ENCODE measurements around the gene ZBTB24.
"Not testable (repeated sequence)": the region's sequence is repeated elsewhere in the genome, so short reads cannot be mapped to it uniquely, and the experiment has no call there.

The ZBTB24 gene

DNA sequence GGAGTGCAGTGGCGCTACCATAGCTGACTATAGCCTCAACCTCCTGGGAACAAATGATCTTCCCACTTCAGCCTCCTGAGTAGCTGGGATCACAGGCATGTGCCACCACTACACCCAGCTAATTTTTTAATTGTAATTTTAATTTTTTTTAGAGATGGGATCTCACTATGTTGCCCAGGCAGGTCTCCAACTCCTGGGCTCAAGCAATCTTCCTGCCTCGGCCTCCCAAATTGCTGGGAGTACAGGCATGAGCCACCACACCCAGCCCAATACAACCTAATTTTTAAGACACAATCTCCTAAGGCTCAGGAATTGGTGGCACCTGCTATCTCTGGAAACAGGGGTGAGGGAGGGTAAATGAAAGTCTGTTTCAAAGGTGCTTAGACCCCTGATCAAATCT lies 5.8 kb downstream of the ZBTB24 start:
- no peak for DNase-seq
- in situ Hi-C loops (cut with HindIII; ENCODE audit: low pct_ligation_motif_present, low pct_unique_long_range_greater_than_20kb, low sequenced_read_pairs) = no loop called here

DNA sequence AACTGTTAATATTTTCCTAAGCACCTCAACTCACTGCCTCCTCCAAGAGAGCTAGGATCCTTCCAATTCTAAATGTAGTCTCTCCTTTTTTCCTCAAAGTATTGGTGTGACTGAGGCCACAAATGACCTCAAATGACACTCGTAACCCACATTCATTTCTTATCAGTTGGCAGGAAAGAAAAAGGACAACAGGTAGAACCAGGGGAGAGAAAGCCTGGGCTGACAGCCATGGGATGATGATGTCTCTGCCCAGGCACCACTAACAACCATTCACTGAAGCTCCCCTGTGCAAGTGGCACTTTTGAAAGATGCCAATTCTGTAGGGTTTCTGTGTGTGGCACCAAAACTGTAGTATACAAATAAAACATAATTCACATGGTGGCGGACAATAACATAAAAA lies 7.4 kb downstream of the ZBTB24 start:
- in situ Hi-C loops (cut with HindIII; ENCODE audit: low pct_ligation_motif_present, low pct_unique_long_range_greater_than_20kb, low sequenced_read_pairs) = no loop called here
- no peak for DNase-seq

DNA sequence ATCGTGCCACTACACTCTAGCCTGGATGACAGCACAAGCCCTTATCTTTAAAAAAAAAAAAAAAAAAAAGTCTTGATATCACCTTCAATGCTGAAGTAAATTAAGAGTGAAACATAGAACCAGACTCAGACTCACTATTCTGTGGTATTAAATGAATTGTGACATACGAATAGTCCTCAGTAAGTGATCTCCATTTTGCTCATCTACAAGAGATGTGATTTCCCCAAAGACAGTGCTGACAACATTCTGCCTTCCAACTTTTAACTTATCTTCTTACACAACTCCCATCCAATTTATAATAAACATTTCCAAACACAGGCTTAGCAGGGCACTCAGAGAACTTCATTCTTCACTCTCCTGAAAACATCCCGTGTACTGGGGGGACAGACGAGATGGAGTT lies 8.0 kb downstream of the ZBTB24 start:
- DNase-seq = no peak
- in situ Hi-C loops (cut with HindIII; ENCODE audit: low pct_ligation_motif_present, low pct_unique_long_range_greater_than_20kb, low sequenced_read_pairs) = no loop called here

DNA sequence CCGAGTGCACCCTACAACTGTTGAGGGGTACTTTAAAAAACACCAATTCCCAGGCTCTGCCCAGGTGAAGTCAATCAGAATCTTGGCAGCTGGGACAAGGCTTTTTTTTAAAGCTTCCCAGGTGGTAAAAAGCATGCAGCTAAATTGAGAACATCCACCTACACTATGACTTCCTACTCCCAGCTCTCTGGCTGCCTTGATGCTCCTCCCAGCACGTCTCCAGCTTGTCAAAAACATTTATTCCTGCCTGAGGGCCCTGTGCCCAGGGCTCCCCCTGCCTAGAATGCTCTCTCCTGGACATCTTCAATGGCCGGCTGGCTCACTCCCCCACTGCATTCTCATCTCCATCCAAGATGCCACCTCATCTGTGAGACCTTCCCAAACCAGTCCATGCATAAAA lies 9.9 kb downstream of the ZBTB24 start:
- DNase-seq = no peak
- in situ Hi-C loops (cut with HindIII; ENCODE audit: low pct_ligation_motif_present, low pct_unique_long_range_greater_than_20kb, low sequenced_read_pairs) = no loop called here

DNA sequence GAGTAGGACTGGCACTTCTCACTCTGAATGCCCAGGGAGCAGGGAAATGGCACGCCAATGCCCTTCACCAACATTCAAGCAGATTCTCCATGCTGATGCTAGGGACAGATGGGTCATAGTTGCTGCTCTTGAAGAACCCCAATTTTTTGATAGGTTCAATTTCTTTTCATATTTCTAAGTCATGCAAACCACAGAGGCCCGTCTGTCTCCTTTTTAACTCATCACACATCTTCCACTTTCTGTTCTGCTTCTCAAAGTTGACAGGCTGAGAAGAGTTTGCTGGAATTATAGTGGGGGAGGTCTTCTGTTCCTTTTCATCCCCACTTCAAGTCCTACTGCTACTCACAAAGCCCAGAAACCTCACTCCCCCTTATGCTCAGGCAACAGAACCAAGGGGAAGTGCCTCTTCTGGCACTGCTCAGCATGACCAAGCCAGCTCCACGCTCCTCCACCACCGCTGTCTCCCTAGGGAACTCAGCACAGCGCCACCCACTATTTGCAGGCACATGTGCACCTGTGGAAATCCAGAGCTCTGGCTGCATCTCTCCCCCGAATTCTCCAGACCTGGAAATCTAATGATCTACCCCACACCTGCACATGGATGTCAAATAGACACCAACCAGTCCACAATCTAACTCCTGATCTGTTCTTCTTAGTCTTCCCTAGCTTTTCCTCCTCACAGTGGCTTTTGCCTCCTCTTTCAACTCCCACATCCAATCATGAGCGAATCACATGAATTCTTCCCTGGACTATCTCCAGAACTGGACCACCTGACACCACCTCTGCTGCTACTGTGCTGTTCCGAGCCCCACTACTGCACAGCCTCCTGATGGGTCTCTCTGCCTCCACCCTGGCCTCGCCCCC lies 10.7 kb downstream of the ZBTB24 start:
- in situ Hi-C loops (cut with HindIII; ENCODE audit: low pct_ligation_motif_present, low pct_unique_long_range_greater_than_20kb, low sequenced_read_pairs) = no loop called here
- DNase-seq = no peak

DNA sequence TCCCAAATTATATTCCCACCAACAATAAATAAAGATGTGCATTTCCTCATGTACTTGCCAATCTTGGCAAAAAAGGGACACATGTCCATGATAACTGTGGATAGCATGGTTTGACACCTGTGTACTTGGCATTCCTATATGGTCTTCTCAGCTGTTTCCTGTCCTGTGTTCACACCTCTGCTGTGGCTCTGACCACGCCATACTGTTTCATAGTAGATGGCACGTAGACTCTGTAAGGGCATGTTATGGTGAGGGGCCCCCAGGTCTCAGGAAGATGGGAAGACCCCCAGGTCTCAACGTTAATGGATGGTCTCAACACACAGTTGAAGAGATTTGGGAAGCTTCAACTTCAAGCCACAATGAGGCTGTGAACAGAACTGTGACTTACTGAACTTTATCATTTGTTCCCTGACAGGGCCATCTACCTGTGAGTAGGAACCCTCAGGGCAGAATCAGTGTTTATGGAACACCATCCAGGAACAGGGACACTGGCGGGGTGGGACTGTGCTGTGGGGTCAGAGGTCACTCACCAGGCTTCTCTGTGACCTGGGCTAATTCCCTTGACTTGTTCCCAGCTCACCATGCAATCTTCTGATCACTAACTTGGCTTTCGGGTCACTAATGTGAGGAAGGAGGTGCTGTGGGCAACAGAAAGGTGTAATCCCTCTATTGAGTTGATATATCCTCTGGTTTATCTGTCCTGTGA lies 11.8 kb downstream of the ZBTB24 start:
- in situ Hi-C loops (cut with HindIII; ENCODE audit: low pct_ligation_motif_present, low pct_unique_long_range_greater_than_20kb, low sequenced_read_pairs) = no loop called here
- no peak for DNase-seq

DNA sequence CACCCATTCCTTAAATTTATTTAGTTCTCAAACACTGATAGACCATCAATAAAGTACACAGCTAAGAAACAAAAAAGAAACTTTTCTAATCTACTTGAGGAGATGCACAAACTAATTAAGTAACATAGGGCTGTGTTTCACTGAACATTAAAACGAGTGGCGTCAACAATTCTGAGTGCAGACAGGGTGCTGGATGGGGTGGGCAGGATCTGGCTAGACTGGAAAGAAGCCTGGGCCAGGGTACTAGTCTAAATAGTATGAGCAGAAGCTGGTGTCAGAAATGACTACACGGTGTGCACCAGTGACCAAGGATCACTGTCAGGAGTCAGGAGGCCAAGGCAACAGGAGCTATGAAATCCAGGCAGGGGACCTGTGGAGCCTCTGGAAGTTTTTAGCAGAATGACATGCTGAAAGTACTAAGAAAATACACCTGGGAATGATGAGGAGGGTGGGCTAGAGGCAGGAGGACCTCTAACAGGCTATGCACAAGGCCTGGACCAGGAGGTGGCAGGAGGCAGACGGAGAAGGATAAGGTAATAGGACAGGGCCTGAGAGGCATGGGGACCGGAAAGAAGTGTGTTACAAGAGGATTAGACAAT lies 13.3 kb downstream of the ZBTB24 start:
- in situ Hi-C loops (cut with HindIII; ENCODE audit: low pct_ligation_motif_present, low pct_unique_long_range_greater_than_20kb, low sequenced_read_pairs) = no loop called here
- no peak for DNase-seq

DNA sequence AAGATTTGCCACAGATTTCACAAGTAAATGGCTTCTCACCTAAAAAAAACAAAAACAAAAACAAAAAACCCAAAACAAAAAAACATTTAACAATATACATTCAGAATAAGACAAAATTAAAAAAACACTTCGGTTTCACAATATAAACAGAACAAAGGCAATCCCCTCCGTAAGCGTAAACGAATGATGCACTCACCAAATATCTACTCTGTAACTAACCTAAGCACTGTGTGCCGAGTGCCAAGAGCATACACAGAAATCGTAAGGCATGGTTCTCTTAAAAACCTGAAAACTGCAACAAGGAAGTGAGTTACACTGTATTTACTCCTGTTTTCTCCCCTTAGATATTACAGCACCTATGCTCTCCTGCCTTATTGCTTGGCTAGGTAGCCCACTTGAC lies 15.3 kb downstream of the ZBTB24 start:
- in situ Hi-C loops (cut with HindIII; ENCODE audit: low pct_ligation_motif_present, low pct_unique_long_range_greater_than_20kb, low sequenced_read_pairs) = no loop called here
- no peak for DNase-seq

DNA sequence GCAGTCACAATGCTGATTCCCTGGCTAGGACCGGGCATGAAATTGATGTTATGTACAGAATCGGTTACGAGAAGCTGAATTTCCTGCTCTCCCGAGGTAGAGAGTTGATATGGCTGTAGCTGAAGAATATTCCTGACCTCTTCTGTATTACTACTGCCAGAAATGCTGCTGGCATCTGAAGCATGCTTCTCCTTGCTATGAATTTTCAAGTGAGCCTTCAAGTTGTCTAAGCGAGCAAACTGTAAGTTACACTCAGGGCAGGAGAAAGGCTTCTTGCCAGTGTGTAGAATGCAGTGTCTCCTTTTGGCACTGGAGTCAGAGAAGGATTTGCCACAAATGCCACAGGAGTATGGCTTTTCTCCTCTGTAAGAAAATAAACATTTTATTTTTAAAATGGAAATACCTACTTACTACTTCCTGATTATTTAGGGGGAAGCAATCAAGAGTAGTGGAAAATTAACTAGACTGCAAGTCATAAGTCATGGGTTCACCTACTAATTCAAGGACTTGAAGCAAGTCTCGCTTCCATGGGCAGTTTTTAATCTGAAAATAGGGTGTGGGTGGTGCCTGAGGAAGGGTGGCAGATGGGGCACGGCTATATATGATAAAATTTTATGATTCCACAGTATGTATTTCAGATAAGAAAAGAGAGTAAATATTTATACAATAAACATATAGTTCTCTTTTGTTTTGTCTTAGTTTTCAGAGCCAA lies 16.7 kb downstream of the ZBTB24 start:
- DNase-seq = no peak
- in situ Hi-C loops (cut with HindIII; ENCODE audit: low pct_ligation_motif_present, low pct_unique_long_range_greater_than_20kb, low sequenced_read_pairs) = no loop called here

DNA sequence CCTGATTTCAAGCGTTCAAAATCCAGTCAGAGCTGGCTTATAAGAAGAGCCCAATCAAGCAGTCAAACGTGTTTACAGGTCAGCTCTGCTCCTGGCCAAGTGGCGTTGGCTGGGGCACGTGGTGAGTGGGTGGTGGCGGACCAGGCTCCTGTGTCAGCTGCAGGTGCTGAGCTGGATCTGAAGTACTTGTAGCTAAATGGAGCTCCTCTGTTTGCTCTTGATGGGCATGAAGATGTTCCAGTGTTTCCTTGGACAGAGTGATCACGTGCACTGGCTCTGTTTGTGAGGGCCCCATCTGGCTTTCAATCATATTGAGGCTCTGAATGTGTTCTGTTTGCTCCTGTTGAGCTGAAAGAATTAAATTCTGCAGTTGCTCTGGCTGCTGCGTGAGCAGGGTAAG lies 17.2 kb downstream of the ZBTB24 start:
- DNase-seq = no peak
- in situ Hi-C loops (cut with HindIII; ENCODE audit: low pct_ligation_motif_present, low pct_unique_long_range_greater_than_20kb, low sequenced_read_pairs) = no loop called here

DNA sequence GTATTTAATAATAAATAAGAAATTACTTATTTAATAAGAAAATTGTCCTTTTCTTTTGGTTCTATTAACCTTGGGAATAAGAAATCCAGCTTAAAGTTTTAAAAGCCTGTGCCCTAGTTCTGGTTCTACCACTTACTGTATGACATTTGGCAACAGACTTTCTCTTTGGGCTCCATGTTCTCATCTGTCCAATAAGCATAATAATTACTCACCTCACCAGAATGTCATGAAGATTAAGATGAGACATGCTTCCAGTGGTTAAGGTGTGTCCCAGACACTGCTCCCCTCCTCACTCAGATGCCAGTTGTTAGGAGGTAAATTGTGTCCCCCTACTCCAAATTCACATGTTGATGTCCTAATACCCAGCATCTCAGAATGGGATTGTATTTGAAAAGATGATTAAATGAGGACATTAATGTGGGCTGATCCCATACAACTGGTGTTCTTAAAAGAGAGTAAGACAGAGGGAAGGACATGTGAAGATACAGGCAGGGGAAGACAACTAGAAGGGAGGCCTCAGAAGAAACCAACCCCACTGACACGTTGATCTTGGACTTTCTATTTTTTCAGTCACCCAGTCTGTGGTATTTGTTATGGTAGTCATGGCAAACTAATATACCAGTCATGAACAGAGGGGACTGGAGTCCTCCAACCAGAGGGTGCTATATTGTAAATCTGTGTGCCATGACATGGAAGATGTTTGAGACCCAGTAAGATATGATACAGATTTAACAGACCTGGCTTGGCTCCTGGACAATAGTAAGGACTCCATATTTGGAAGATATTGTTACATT lies 21.1 kb downstream of the ZBTB24 start:
- in situ Hi-C loops (cut with HindIII; ENCODE audit: low pct_ligation_motif_present, low pct_unique_long_range_greater_than_20kb, low sequenced_read_pairs) = no loop called here
- DNase-seq = no peak

DNA sequence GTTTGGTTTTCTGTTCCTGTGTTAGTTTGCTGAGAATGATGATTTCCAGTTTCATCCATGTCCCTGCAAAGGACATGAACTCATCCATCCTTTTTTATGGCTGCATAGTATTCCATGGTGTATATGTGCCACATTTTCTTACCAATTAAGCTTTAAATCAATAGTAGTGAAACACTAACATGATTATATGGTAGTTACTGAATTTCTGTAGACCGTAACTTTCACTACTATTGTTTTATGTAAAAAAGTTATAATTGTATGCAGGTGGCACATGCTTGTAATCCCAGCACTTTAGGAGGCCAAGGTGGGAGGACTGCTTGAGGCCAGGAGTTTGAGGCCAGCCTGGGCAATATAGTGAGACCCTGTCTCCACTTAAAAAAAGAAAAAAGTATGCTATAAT lies 21.8 kb downstream of the ZBTB24 start:
- in situ Hi-C loops (cut with HindIII; ENCODE audit: low pct_ligation_motif_present, low pct_unique_long_range_greater_than_20kb, low sequenced_read_pairs); DNase-seq: not testable (repeated sequence)

DNA sequence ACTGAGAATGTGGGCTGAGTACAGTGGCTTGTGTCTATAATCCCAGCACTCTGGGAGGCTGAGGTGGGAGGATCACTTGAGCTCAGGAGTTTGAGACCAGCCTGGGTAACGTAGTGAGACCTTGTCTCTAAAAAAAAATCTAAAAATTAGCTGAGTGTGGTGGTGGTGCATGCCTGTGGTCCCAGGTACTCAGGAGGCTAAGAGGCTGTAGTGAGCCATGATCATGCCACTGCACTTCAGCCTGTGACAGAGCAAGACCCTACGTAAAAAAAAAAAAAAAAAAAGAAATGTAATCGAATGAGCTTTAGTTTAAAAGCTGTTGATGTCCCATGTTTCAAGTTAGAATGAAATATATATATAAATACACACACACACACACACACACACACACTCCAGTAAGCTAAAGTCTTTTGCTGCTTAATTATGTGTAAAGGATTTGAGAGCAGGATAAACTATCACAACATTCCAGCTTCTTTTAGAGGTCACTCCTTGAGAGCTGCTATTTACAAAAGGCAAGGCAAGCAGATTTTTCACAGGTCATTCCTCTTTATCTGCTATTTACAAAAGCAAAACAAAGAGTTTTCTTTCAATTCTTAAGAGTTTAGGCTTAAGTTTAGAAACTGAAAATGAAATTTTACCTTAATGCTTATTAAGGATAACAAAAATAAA lies 22.7 kb downstream of the ZBTB24 start:
- in situ Hi-C loops (cut with HindIII; ENCODE audit: low pct_ligation_motif_present, low pct_unique_long_range_greater_than_20kb, low sequenced_read_pairs) = no loop called here
- no peak for DNase-seq

DNA sequence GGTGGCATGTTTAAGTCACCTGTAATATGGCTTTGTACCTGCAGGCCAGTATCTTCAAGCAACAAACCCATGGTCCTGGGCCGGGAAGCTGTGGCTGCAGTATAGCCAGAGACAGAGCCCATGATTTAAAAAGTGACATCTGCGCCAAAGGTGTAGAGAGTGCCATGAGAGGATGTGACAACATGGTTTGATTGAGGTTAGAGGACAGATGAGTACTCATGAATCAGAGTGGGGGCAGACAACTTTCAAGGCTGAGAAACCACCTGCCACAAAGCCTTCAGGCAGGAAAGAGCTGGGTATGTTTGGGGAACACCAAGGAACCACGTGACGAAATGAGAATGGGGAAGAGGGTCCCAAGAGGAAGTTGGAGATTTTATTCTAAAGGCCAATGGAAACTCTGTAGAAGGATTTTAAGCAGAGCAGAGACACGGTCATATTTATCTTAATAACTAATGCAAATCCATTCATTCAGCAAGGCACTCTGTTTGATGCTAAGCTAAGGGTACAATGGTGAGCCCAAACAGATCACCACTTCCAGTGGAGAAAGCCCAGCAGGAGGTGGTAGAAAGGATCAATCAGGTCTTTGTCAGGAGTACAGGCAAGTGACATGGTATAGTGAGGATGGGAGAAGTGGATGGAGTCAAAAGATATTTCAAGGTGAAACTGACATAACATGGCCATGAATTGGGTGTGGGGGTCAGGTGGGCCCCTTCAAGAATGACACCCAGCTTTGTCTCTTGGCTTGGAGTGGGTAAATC lies 24.1 kb downstream of the ZBTB24 start:
- in situ Hi-C loops (cut with HindIII; ENCODE audit: low pct_ligation_motif_present, low pct_unique_long_range_greater_than_20kb, low sequenced_read_pairs) = no loop called here

DNA sequence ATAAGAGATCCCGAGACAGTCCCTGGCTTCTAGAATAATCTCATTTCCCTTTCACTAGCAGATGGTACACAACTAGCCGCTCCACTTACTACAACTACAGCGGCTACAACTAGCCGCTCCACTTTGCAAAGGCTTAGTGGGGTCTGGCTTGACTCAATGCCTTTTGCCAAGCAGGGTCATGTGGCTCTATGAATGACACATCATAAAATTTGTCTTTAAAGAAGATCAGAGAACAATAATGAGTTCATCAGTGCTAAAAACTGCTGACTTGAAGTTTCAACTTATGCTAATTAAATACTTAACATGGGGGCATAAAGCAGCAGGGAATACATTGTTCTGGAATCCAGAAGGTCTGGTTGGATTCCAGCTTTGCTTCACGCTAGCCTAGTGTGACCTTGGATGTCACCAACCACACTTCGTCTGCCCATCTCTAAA lies 25.4 kb downstream of the ZBTB24 start:
- DNase-seq = no peak
- in situ Hi-C loops (cut with HindIII; ENCODE audit: low pct_ligation_motif_present, low pct_unique_long_range_greater_than_20kb, low sequenced_read_pairs) = no loop called here

More for the DNA sequence above, 24.1 kb downstream of the ZBTB24 start:
- no peak for DNase-seq

DNA sequence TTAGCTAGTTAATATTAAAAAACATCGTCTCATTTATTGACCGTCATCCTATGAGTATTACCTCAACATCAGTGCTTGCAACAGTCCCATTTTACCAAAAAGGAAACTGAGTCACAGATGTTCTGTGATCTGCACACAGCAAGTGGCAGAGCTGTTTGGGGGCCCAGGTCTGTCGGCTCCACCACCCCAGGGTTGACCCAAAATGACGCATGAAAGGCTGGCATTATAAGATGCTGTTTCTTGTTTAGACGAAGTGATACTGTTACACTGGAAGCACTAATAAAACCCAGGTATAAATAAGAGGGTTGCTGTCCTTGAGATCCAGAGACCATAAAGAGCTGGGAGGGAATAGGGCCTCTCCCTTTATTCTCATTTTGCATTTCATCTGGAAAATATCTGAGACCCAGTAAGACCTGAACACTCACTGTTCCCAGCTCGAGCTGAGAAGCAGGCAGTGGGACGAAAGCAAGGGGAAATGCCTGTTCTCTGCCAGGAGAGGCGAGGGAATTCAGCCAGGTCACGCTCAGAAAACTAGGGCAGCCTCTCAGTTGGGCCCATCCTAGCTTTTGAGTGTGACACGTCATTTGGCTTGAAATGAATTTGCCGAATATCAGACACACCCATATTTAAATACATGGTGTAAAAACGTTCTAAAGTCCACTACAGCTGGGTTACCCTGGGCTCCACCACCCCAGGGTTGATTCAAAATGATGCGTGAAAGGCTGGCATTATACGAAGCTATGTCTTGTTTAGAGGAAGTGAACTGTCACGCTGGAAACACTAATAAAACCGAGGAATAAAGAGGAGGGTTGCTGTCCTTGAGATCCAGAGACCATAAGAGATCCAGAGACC lies 26.1 kb downstream of the ZBTB24 start:
- in situ Hi-C loops (cut with HindIII; ENCODE audit: low pct_ligation_motif_present, low pct_unique_long_range_greater_than_20kb, low sequenced_read_pairs) = no loop called here
- DNase-seq = no peak
